Aorta (tissue), 5 donors: Measurements from ENCODE around the gene UGT1A9. TPM values are rescaled to one million over a fixed set of nuclear protein-coding genes. Genes with fewer than 3 reads are reported as not detected.
"Not testable (repeated sequence)": the region's sequence is repeated elsewhere in the genome, so short reads cannot be mapped to it uniquely, and the experiment has no call there.

ENCODE experiments used
- ATAC-seq: fragments of 200-7000 bp; cut with Tn5 transposase; one replicate; pipeline ENCODE4 v1.9.1; 2022; ENCODE audit warnings: moderate library complexity; ENCODE audit not compliant: low FRiP score
- DNase-seq, 2 donors: peaks; one replicate each; pipeline ENCODE4 v3.0.0-alpha.2; 2020
- H3K27ac ChIP-seq, 2 donors: one replicate each; pipeline ENCODE4 v1.5.1; 2013; ENCODE audit warnings: low read length in 2 of 2, mild to moderate bottlenecking in 2 of 2, moderate library complexity in 2 of 2, control low read depth in 1 of 2, inconsistent platforms in 1 of 2, low read depth in 1 of 2
- H3K27me3 ChIP-seq, 2 donors: one replicate each; pipeline ENCODE4 v1.6.1; 2013; ENCODE audit warnings: control low read depth in 1 of 2, low read length in 1 of 2, mild to moderate bottlenecking in 1 of 2, moderate library complexity in 1 of 2; ENCODE audit not compliant: insufficient read depth in 2 of 2, control insufficient read depth in 1 of 2
- H3K36me3 ChIP-seq, 2 donors: one replicate each; pipeline ENCODE4 v1.6.1; 2013; ENCODE audit warnings: control low read depth in 1 of 2, low read length in 1 of 2, mild to moderate bottlenecking in 1 of 2; ENCODE audit not compliant: insufficient read depth in 2 of 2, control insufficient read depth in 1 of 2
- H3K4me1 ChIP-seq, 2 donors: one replicate each; pipeline ENCODE4 v1.6.1; 2013; ENCODE audit warnings: low read length in 2 of 2, control low read depth in 1 of 2, mild to moderate bottlenecking in 1 of 2, moderate library complexity in 1 of 2; ENCODE audit not compliant: insufficient read depth in 2 of 2, control insufficient read depth in 1 of 2
- H3K4me3 ChIP-seq, 2 donors: one replicate each; pipeline ENCODE4 v1.5.1; 2013; ENCODE audit warnings: low read length in 2 of 2, control low read depth in 1 of 2, mild to moderate bottlenecking in 1 of 2
- H3K9me3 ChIP-seq: one replicate; pipeline ENCODE4 v1.6.1; 2013; ENCODE audit warnings: mild to moderate bottlenecking, low read length; ENCODE audit not compliant: control insufficient read depth
- WGBS, 2 donors: extraction: QIAGEN DNeasy Blood & Tissue Kit; methylation state at CpG; one replicate each; pipeline ENCODE4 v1.1.7; 2013; 5-methylcytosine and 5-hydroxymethylcytosine counted together
- intact Hi-C, 2 donors: fragments of 100-400 bp; cut with DNase I; formaldehyde crosslinking; loops; one replicate each; pipeline versions ENCODE4 v1.14.2 to v1.15.0; 2022
- polyA plus RNA-seq, 2 donors: library from polyadenylated mRNA; stranded (reverse); fragments of 200-250 nt; gene quantifications; one replicate each; pipeline ENCODE4 v1.2.3, GENCODE V29; 2013
- total RNA-seq, 2 donors: library from RNA; stranded (reverse); fragmentation: NEBNext Ultra II Directional; extraction: Animal tissue kit (Norgen Biotek cat#: 25700); gene quantifications; one replicate each; pipeline ENCODE4 v1.2.1, GENCODE V29; 2021
- donor health status: healthy with polysubstance abuse.
- donor health status: Bipolar disorder and iron deficiency.
- donor health status: DM: no; HTN: no; CAD: no.
- donor health status: DM: no; HTN: no; CAD: no.
- donor health status: DM: yes; HTN: yes; CAD: no.

UGT1A9 gene
- total and polyA plus RNA-seq, 4 donors = not detected

- Histone ChIP-seq H3K27ac (no peak overlapping the region), H3K9me3 (no peaks in the 10 kb centered on the region), H3K36me3 (no peaks in the 10 kb centered on the region), H3K4me1 (no peaks in the 10 kb centered on the region), H3K4me3 (no peak overlapping the region), H3K27me3 (no peaks in the 10 kb centered on the region)
- DNase-seq (no peak), ATAC-seq (no peak)
- 82 to 93% methylated on average over 2 of the region's 2 CpGs for WGBS, 2 donors
- intact Hi-C loops = no loop called here
Observed at GRCh38 chr2:233651430-233651829, 20.3 kb upstream of the UGT1A9 start.

GRCh38 chr2:233654501-233654900, 17.2 kb upstream of the UGT1A9 start:
- Histone ChIP-seq H3K9me3 (no peaks in the 10 kb centered on the region), H3K4me1 (no peaks in the 10 kb centered on the region), H3K4me3 (no peak overlapping the region), H3K36me3 (no peaks in the 10 kb centered on the region), H3K27ac (no peak overlapping the region), H3K27me3 (no peaks in the 10 kb centered on the region)
- no peak for DNase-seq
- intact Hi-C loops = no loop called here
- 67 to 70% methylated on average over 6 of the region's 6 CpGs for WGBS, 2 donors
- ATAC-seq = no peak

GRCh38 chr2:233655043-233655442, 16.7 kb upstream of the UGT1A9 start:
- 46 to 59% methylated on average over 1 of the region's 1 CpG for WGBS, 2 donors
- Histone ChIP-seq H3K4me3 (no peak overlapping the region), H3K27me3 (no peaks in the 10 kb centered on the region), H3K27ac (no peak overlapping the region), H3K9me3 (no peaks in the 10 kb centered on the region), H3K36me3 (no peaks in the 10 kb centered on the region), H3K4me1 (no peaks in the 10 kb centered on the region)
- intact Hi-C loops = no loop called here
- no peak for ATAC-seq
- no peak for DNase-seq

- intact Hi-C loops, ATAC-seq, H3K4me3 ChIP-seq, H3K27me3 ChIP-seq, H3K4me1 ChIP-seq, H3K27ac ChIP-seq, H3K36me3 ChIP-seq, H3K9me3 ChIP-seq, DNase-seq: not testable (repeated sequence)
- WGBS, 2 donors = 93 to 96% methylated on average over 3 of the region's 3 CpGs
Observed at GRCh38 chr2:233655943-233656342, 15.8 kb upstream of the UGT1A9 start.

- 85 to 89% methylated on average over 10 of the region's 10 CpGs for WGBS, 2 donors
- DNase-seq = no peak
Observed at GRCh38 chr2:233656443-233656842, 15.3 kb upstream of the UGT1A9 start.

GRCh38 chr2:233658610-233659009, 13.1 kb upstream of the UGT1A9 start:
- ATAC-seq (no peak), DNase-seq (no peak)
- Histone ChIP-seq H3K4me3 (no peak overlapping the region), H3K4me1 (no peaks in the 10 kb centered on the region), H3K27me3 (no peaks in the 10 kb centered on the region), H3K27ac (no peak overlapping the region), H3K36me3 (no peaks in the 10 kb centered on the region), H3K9me3 (peaks cover 2% of the 10 kb centered on the region)
- intact Hi-C loops = no loop called here

More at GRCh38 chr2:233656443-233656842, 15.3 kb upstream of the UGT1A9 start:
- H3K9me3 ChIP-seq = no peaks in the 10 kb centered on the region
- H3K27ac ChIP-seq = no peak overlapping the region
- H3K36me3 ChIP-seq = no peaks in the 10 kb centered on the region
- H3K4me1 ChIP-seq = no peaks in the 10 kb centered on the region
- intact Hi-C loops = no loop called here
- H3K27me3 ChIP-seq = no peaks in the 10 kb centered on the region
- no peak overlapping the region for H3K4me3 ChIP-seq
- no peak for ATAC-seq

- Histone ChIP-seq H3K36me3 (no peaks in the 10 kb centered on the region), H3K27ac (no peak overlapping the region), H3K9me3 (peaks cover 2% of the 10 kb centered on the region), H3K4me3 (no peak overlapping the region), H3K4me1 (no peaks in the 10 kb centered on the region), H3K27me3 (no peaks in the 10 kb centered on the region)
- intact Hi-C loops = no loop called here
- WGBS, 2 donors = 29 to 37% methylated on average over 1 of the region's 1 CpG
- no peak for ATAC-seq
- no peak for DNase-seq
Observed at GRCh38 chr2:233663911-233664310, 7.8 kb upstream of the UGT1A9 start.

- no peaks in the 10 kb centered on the region for H3K27me3 ChIP-seq
- no peak overlapping the region for H3K27ac ChIP-seq
- H3K4me3 ChIP-seq = no peak overlapping the region
- intact Hi-C loops = no loop called here
- no peaks in the 10 kb centered on the region for H3K36me3 ChIP-seq
- WGBS, 2 donors = 82 to 85% methylated on average over 4 of the region's 4 CpGs
- DNase-seq (no peak), ATAC-seq (no peak)
- no peaks in the 10 kb centered on the region for H3K9me3 ChIP-seq
- no peaks in the 10 kb centered on the region for H3K4me1 ChIP-seq
Observed at GRCh38 chr2:233668605-233669260, 3.0 kb upstream of the UGT1A9 start.

GRCh38 chr2:233672886-233673285, 1.2 kb downstream of the UGT1A9 start:
- H3K36me3 ChIP-seq = no peaks in the 10 kb centered on the region
- intact Hi-C loops = no loop called here
- H3K27me3 ChIP-seq = no peaks in the 10 kb centered on the region
- 70 to 72% methylated on average over 3 of the region's 3 CpGs for WGBS, 2 donors
- H3K4me3 ChIP-seq = no peak overlapping the region
- ATAC-seq (no peak), DNase-seq (no peak)
- no peaks in the 10 kb centered on the region for H3K9me3 ChIP-seq
- no peaks in the 10 kb centered on the region for H3K4me1 ChIP-seq
- no peak overlapping the region for H3K27ac ChIP-seq
